HCT116 (cell line): ENCODE results near the gene KCNIP4.

Experiments
- ATF3 ChIP-seq: IDR thresholded peaks from 2 replicates; pipeline ENCODE4 v1.6.1; 2012
- CTCF ChIP-seq, 3 experiments: fragments of 200-600 bp in 1 of 3; sonication (generic) in 1 of 3; IDR thresholded peaks in 2 of 3; conservative IDR thresholded peaks in 1 of 3; 2 replicates each; pipeline ENCODE4 v1.5.1; 2012 to 2017; ENCODE audit warnings: low read depth in 2 of 3, low read length in 2 of 3, antibody characterized with exemption in 1 of 3, borderline replicate concordance in 1 of 3, control low read depth in 1 of 3, mild to moderate bottlenecking in 1 of 3, mixed read lengths in 1 of 3, mixed run types in 1 of 3, moderate library complexity in 1 of 3; ENCODE audit not compliant: insufficient read depth in 1 of 3
- EZH2 ChIP-seq: fragments of 200-600 bp; sonication (generic); IDR thresholded peaks from 2 replicates; pipeline ENCODE4 v1.6.1; 2017; ENCODE audit warnings: antibody characterized with exemption, mixed run types
- EZH2phosphoT487 ChIP-seq: fragments of 200-600 bp; IDR thresholded peaks from 2 replicates; pipeline ENCODE4 v1.6.1; 2018; ENCODE audit warnings: antibody characterized with exemption, borderline replicate concordance
- FOSL1 ChIP-seq: IDR thresholded peaks from 2 replicates; pipeline ENCODE4 v1.6.1; 2012; ENCODE audit warnings: low read depth
- JUND ChIP-seq: IDR thresholded peaks from 2 replicates; pipeline ENCODE4 v1.6.1; 2012
- MAX ChIP-seq: IDR thresholded peaks from 2 replicates; pipeline ENCODE4 v1.6.1; 2012
- POLR2A ChIP-seq: IDR thresholded peaks from 2 replicates; pipeline ENCODE4 v1.7.0; 2011; ENCODE audit warnings: borderline replicate concordance; ENCODE audit not compliant: insufficient read depth, insufficient read length; ENCODE audit errors: extremely low read depth
- SRF ChIP-seq: IDR thresholded peaks from 2 replicates; pipeline ENCODE4 v1.6.1; 2012; ENCODE audit warnings: low read depth
- YY1 ChIP-seq: IDR thresholded peaks from 2 replicates; pipeline ENCODE4 v1.6.1; 2011; ENCODE audit warnings: low read length, low read depth, moderate library complexity, mild to moderate bottlenecking; ENCODE audit not compliant: insufficient replicate concordance; ENCODE audit errors: extremely low read depth
- TF ChIP-seq, protein P1 (sequence below): IDR thresholded peaks from 2 replicates; pipeline ENCODE4 v1.6.1; 2012; ENCODE audit warnings: low read depth

DNA sequence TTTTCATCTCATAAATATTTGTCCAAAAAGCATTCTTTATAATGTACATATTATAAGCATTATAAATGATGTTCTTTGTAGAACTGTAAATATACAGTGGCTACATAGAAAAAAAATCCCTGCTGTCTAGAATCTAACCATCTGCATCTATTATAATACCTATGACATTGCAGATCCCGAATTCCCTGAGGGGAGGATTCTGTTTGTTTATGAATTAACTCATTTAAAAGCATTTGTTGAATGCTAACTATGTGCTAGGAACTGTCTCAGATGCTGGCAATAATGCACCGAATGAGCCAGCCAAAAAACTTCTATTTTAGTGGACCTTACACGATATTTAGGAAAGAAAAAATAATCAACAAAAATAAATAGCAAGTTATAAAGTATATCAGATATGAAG is 1058.7 kb downstream of the KCNIP4 start:
- no peak for TF ChIP-seq FOSL1
- no peak for TF ChIP-seq EZH2phosphoT487
- no peak for TF ChIP-seq MAX
- TF ChIP-seq YY1 = no peak
- TF ChIP-seq, protein P1, sequence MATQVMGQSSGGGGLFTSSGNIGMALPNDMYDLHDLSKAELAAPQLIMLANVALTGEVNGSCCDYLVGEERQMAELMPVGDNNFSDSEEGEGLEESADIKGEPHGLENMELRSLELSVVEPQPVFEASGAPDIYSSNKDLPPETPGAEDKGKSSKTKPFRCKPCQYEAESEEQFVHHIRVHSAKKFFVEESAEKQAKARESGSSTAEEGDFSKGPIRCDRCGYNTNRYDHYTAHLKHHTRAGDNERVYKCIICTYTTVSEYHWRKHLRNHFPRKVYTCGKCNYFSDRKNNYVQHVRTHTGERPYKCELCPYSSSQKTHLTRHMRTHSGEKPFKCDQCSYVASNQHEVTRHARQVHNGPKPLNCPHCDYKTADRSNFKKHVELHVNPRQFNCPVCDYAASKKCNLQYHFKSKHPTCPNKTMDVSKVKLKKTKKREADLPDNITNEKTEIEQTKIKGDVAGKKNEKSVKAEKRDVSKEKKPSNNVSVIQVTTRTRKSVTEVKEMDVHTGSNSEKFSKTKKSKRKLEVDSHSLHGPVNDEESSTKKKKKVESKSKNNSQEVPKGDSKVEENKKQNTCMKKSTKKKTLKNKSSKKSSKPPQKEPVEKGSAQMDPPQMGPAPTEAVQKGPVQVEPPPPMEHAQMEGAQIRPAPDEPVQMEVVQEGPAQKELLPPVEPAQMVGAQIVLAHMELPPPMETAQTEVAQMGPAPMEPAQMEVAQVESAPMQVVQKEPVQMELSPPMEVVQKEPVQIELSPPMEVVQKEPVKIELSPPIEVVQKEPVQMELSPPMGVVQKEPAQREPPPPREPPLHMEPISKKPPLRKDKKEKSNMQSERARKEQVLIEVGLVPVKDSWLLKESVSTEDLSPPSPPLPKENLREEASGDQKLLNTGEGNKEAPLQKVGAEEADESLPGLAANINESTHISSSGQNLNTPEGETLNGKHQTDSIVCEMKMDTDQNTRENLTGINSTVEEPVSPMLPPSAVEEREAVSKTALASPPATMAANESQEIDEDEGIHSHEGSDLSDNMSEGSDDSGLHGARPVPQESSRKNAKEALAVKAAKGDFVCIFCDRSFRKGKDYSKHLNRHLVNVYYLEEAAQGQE = no peak
- TF ChIP-seq JUND = no peak
- no peak for TF ChIP-seq CTCF (IDR thresholded peaks at IDR 0.05 in 2 of 3, conservative IDR thresholded peaks at IDR 0.05 in 1 of 3; ENCODE audit: borderline replicate concordance in 1 of 3, insufficient read depth in 1 of 3, low read depth in 2 of 3, low read length in 2 of 3)
- TF ChIP-seq ATF3 = no peak
- no peak for TF ChIP-seq POLR2A
- TF ChIP-seq SRF = no peak
- no peak for TF ChIP-seq EZH2
